ENCODE results near the gene RPTOR. TPM values are rescaled to one million over a fixed set of nuclear protein-coding genes. Genes with fewer than 3 reads are reported as not detected.

RPTOR gene
- total RNA-seq, 1 experiment from 2014 or later = 66.7 TPM

DNA sequence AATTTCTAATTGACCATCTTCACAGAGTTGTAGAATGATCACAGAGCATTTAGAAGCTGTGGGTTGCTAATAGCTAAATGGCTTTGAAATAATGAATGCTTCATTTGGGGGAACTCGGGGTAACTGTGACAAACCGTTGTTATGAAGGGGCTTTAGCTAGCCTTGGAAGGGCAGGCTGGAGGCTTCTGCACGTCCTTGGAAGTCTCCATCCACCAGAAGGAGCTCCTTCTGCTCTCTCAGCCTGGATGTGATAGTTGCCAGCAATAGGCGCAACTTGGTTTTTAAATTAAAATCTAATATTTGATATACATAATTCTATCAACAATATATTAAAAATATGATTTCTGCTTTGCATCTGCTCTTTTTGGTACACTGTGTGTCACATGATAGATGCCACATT lies 200.5 kb downstream of the RPTOR start:
- no peaks in the 10 kb centered on the region for H3K9me3 ChIP-seq
- peaks cover 40% of the 10 kb centered on the region for H3K36me3 Mint-ChIP-seq (ENCODE audit: insufficient read depth, unreplicated experiment)
- TF ChIP-seq, protein P1, sequence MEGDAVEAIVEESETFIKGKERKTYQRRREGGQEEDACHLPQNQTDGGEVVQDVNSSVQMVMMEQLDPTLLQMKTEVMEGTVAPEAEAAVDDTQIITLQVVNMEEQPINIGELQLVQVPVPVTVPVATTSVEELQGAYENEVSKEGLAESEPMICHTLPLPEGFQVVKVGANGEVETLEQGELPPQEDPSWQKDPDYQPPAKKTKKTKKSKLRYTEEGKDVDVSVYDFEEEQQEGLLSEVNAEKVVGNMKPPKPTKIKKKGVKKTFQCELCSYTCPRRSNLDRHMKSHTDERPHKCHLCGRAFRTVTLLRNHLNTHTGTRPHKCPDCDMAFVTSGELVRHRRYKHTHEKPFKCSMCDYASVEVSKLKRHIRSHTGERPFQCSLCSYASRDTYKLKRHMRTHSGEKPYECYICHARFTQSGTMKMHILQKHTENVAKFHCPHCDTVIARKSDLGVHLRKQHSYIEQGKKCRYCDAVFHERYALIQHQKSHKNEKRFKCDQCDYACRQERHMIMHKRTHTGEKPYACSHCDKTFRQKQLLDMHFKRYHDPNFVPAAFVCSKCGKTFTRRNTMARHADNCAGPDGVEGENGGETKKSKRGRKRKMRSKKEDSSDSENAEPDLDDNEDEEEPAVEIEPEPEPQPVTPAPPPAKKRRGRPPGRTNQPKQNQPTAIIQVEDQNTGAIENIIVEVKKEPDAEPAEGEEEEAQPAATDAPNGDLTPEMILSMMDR (IDR thresholded peaks at IDR 0.05; ENCODE audit: insufficient read depth in 1 of 2, low read depth in 1 of 2, low read length in 1 of 2, severe bottlenecking in 1 of 2, unreplicated experiment in 1 of 2) = no peak
- peaks cover 2% of the 10 kb centered on the region for H3K36me3 ChIP-seq (ENCODE audit: control insufficient read depth, insufficient read depth, low read length)
- no peak overlapping the region for H3K4me3 Mint-ChIP-seq (ENCODE audit: unreplicated experiment)
- CTCF ChIA-PET = no interaction called here
- H3K27me3 ChIP-seq (replicated peaks; ENCODE audit: control insufficient read depth, insufficient read depth, low read length) = no peaks in the 10 kb centered on the region; the same call in 1 of the 2 replicates
- no peaks in the 10 kb centered on the region for H3K4me1 Mint-ChIP-seq (ENCODE audit: low read depth, unreplicated experiment)
- H3K27ac Mint-ChIP-seq (ENCODE audit: unreplicated experiment) = no peak overlapping the region
- H3K27me3 Mint-ChIP-seq (ENCODE audit: insufficient read depth, unreplicated experiment) = no peaks in the 10 kb centered on the region
- no peaks in the 10 kb centered on the region for H3K4me1 ChIP-seq
- H3K9me3 Mint-ChIP-seq (ENCODE audit: unreplicated experiment) = peaks cover 10% of the 10 kb centered on the region
- no peak for DNase-seq
- H3K4me3 ChIP-seq (ENCODE audit: low read depth, low read length) = no peak overlapping the region
- POLR2A ChIA-PET = no interaction called here
- no TSS peak for BruUV-seq (replicated peaks)
- intact Hi-C loops (cut with micrococcal nuclease; ENCODE audit: unreplicated experiment) = no loop called here

DNA sequence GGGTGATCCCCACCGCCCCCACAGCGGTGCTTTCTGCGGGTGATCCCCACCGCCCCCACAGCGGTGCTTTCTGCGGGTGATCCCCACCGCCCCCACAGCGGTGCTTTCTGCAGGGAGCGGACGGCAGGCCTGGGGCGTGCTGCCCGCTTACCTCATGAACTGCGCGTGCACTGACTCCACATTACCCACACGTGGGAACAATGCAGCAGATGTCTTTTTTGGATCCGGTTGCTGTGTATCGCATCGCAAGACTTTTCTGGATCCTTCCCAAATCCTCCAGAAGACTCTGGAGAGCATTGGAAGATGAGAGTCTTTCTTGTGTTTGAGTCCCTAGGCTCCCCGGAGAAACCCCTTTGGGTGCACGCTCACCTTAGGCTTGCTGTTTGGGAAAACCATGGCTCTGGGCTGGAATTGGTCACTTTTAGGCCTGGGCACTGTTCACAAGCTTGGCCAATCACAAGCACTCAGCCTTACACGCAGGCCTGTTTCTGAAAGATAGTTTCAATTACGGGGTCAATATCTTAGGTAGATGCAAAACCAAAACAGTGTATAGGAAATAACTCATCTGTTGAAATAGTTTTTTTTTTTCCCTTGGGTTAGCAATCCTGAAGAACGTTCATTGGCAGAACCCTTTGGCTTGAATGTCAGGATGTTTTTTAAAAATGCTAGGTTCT lies 201.8 kb downstream of the RPTOR start:
- intact Hi-C loops (cut with micrococcal nuclease; ENCODE audit: unreplicated experiment) = no loop called here
- POLR2A ChIA-PET = no interaction called here
- Mint-ChIP-seq H3K27me3 (ENCODE audit: insufficient read depth, unreplicated experiment) (no peaks in the 10 kb centered on the region), H3K27ac (ENCODE audit: unreplicated experiment) (no peak overlapping the region), H3K9me3 (ENCODE audit: unreplicated experiment) (no peaks in the 10 kb centered on the region), H3K4me1 (ENCODE audit: low read depth, unreplicated experiment) (no peaks in the 10 kb centered on the region), H3K4me3 (ENCODE audit: unreplicated experiment) (no peak overlapping the region), H3K36me3 (ENCODE audit: insufficient read depth, unreplicated experiment) (peaks cover 29% of the 10 kb centered on the region)
- no peaks in the 10 kb centered on the region; the same call in 1 of the 2 replicates for H3K27me3 ChIP-seq (replicated peaks; ENCODE audit: control insufficient read depth, insufficient read depth, low read length)
- CTCF ChIA-PET = no interaction called here
- no peak for DNase-seq
- H3K36me3 ChIP-seq (ENCODE audit: control insufficient read depth, insufficient read depth, low read length) = peaks cover 2% of the 10 kb centered on the region
- H3K9me3 ChIP-seq = no peaks in the 10 kb centered on the region
- H3K4me1 ChIP-seq = no peaks in the 10 kb centered on the region
- TF ChIP-seq, protein P1 (IDR thresholded peaks at IDR 0.05; ENCODE audit: insufficient read depth in 1 of 2, low read depth in 1 of 2, low read length in 1 of 2, severe bottlenecking in 1 of 2, unreplicated experiment in 1 of 2) = no peak
- H3K4me3 ChIP-seq (ENCODE audit: low read depth, low read length) = no peak overlapping the region
- BruUV-seq (replicated peaks) = no TSS peak

DNA sequence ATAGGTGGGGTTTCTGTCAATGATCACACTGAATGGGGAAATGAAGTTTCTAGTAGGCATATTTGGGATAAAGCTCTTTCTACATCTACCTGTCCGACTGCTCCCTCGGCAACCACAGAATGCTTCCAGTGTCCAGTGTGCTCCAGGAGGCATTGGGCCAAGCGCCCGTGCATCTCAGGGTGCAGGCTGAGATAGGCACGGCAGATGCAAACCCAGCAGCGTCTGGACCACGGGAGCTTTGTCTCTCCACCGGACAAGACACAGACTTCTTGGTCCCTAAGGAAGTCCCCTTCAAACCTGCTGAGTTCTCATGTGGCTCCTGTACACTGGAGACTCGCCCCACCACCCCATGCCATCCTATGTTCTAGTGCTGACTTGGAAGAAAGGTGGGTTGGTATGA lies 202.8 kb downstream of the RPTOR start:
- H3K4me3 ChIP-seq (ENCODE audit: low read depth, low read length) = no peak overlapping the region
- Mint-ChIP-seq H3K4me1 (ENCODE audit: low read depth, unreplicated experiment) (no peaks in the 10 kb centered on the region), H3K27ac (ENCODE audit: unreplicated experiment) (no peak overlapping the region), H3K4me3 (ENCODE audit: unreplicated experiment) (no peak overlapping the region), H3K27me3 (ENCODE audit: insufficient read depth, unreplicated experiment) (no peaks in the 10 kb centered on the region), H3K36me3 (ENCODE audit: insufficient read depth, unreplicated experiment) (peaks cover 24% of the 10 kb centered on the region), H3K9me3 (ENCODE audit: unreplicated experiment) (no peaks in the 10 kb centered on the region)
- ChIA-PET CTCF (no interaction called here), POLR2A (no interaction called here)
- no peaks in the 10 kb centered on the region for H3K4me1 ChIP-seq
- intact Hi-C loops (cut with micrococcal nuclease; ENCODE audit: unreplicated experiment) = no loop called here
- peaks cover 2% of the 10 kb centered on the region for H3K36me3 ChIP-seq (ENCODE audit: control insufficient read depth, insufficient read depth, low read length)
- no TSS peak for BruUV-seq (replicated peaks)
- H3K9me3 ChIP-seq = no peaks in the 10 kb centered on the region
- DNase-seq = no peak
- TF ChIP-seq, protein P1 (IDR thresholded peaks at IDR 0.05; ENCODE audit: insufficient read depth in 1 of 2, low read depth in 1 of 2, low read length in 1 of 2, severe bottlenecking in 1 of 2, unreplicated experiment in 1 of 2) = no peak
- H3K27me3 ChIP-seq (replicated peaks; ENCODE audit: control insufficient read depth, insufficient read depth, low read length) = no peaks in the 10 kb centered on the region; the same call in 1 of the 2 replicates
